Bronchial epithelial cell (primary cell): ENCODE results near the gene TESK2. TPM values are rescaled to one million over a fixed set of nuclear protein-coding genes. Genes with fewer than 3 reads are reported as not detected.
"Not testable (repeated sequence)": the region's sequence is repeated elsewhere in the genome, so short reads cannot be mapped to it uniquely, and the experiment has no call there.

Experiments used
- DNase-seq: peaks from one replicate; pipeline ENCODE4 v3.0.0-alpha.2; 2010; ENCODE audit warnings: low read depth
- FAIRE-seq: peaks from 2 replicates; lab custom pipeline; 2011; peaks lifted over from hg19 to GRCh38; lab: Jason Lieb, UNC
- H3K27me3 ChIP-seq: 2 replicates; pipeline ENCODE4 v1.5.1; 2011; ENCODE audit warnings: low read length; ENCODE audit not compliant: control insufficient read depth, insufficient read depth
- H3K36me3 ChIP-seq: 2 replicates; pipeline ENCODE4 v1.5.1; 2011; ENCODE audit warnings: low read length; ENCODE audit not compliant: control insufficient read depth, insufficient read depth
- H3K4me3 ChIP-seq: 2 replicates; pipeline ENCODE4 v1.5.1; 2011; ENCODE audit warnings: mild to moderate bottlenecking, low read depth, low read length, control low read depth
- total RNA-seq: library from RNA; depleted of rRNA; stranded (reverse); fragments of >200 nt; gene quantifications from 2 replicates; pipeline ENCODE4 v1.2.1, GENCODE V29; 2014
- TF ChIP-seq, protein P1 (sequence below): IDR thresholded peaks from 2 replicates; pipeline ENCODE4 v1.5.1; 2011; ENCODE audit warnings: mild to moderate bottlenecking, moderate library complexity, low read length, control low read depth, inconsistent platforms; ENCODE audit not compliant: insufficient read depth, severe bottlenecking

The TESK2 gene
- total RNA-seq, 1 donor from 2014 or later, result 1.6 TPM

DNA sequence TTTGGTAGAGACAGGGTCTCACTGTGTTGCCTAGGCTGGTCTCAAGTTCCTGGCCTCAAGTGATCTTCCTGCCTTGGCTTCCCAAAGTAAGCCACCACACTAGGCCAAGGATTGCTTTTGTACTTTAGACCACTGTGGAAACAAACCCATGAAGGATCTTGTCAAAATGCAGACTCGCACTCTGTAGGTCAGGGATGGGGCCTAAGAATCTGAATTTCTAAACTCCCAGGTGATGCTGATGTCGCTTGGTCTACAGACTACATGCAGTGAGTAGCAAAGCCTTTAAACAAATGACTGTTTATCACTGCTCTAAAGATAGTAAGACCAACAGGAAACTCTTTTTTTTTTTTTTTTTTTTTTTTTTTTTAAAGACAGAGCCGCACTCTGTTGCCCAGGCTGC lies 96.6 kb downstream of the TESK2 start:
- Histone ChIP-seq H3K4me3 (no peak overlapping the region), H3K27me3 (no peaks in the 10 kb centered on the region), H3K36me3 (no peaks in the 10 kb centered on the region)
- TF ChIP-seq, protein P1, sequence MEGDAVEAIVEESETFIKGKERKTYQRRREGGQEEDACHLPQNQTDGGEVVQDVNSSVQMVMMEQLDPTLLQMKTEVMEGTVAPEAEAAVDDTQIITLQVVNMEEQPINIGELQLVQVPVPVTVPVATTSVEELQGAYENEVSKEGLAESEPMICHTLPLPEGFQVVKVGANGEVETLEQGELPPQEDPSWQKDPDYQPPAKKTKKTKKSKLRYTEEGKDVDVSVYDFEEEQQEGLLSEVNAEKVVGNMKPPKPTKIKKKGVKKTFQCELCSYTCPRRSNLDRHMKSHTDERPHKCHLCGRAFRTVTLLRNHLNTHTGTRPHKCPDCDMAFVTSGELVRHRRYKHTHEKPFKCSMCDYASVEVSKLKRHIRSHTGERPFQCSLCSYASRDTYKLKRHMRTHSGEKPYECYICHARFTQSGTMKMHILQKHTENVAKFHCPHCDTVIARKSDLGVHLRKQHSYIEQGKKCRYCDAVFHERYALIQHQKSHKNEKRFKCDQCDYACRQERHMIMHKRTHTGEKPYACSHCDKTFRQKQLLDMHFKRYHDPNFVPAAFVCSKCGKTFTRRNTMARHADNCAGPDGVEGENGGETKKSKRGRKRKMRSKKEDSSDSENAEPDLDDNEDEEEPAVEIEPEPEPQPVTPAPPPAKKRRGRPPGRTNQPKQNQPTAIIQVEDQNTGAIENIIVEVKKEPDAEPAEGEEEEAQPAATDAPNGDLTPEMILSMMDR, result no peak
- no peak for DNase-seq
- no peak for FAIRE-seq

DNA sequence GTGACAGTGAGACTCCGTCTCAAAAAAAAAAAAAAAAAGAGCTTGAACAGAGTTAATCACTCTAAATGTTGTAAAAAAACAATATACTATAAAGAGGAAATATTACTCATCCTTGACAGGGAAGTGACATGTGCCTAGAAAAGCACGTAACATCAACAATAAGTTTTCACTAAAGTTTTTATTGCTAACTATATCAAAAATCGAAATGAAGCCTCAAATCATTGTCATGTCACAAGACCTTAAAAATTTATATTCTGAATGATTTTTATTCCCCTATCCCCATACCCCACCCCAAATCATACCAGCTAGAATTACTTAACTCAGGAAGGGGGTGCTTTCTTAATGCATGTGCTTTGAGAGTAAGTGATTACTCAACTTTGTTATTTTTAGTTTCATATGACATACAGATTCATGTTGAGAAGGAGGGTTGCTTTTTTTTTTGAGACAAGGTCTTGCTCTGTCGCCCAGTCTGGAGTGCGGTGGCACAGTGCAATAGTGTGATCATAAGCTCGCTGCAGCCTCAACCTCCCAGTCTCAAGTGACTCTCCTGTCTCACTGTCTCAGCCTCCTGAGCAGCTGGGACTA lies 97.2 kb downstream of the TESK2 start:
- TF ChIP-seq, protein P1, result no peak
- DNase-seq, result peak; percentile 63
- FAIRE-seq, result no peak
- no peak overlapping the region for H3K4me3 ChIP-seq
- no peaks in the 10 kb centered on the region for H3K27me3 ChIP-seq
- H3K36me3 ChIP-seq, result no peaks in the 10 kb centered on the region

DNA sequence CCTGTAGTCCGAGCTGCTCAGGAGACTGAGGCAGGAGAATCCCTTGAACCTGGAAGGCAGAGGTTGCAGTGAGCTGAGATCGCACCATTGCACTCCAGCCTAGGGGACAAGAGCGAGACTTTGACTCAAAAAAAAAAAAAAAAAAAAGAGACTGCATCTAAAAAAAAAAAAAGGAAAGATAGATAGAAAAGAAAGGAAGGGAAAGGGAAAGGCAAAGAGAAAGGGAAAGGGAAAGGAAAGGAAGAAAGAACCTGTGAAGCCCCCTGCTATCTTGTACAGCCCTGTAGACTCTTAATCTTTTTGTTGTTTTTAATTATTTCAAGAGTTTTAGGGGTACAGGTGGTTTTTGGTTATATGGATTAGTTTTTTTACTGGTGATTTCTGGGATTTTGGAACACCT lies 104.7 kb downstream of the TESK2 start:
- TF ChIP-seq, protein P1, result no peak
- DNase-seq (no peak), FAIRE-seq (no peak)
- no peaks in the 10 kb centered on the region for H3K27me3 ChIP-seq
- H3K36me3 ChIP-seq, result no peaks in the 10 kb centered on the region
- H3K4me3 ChIP-seq, result no peak overlapping the region

DNA sequence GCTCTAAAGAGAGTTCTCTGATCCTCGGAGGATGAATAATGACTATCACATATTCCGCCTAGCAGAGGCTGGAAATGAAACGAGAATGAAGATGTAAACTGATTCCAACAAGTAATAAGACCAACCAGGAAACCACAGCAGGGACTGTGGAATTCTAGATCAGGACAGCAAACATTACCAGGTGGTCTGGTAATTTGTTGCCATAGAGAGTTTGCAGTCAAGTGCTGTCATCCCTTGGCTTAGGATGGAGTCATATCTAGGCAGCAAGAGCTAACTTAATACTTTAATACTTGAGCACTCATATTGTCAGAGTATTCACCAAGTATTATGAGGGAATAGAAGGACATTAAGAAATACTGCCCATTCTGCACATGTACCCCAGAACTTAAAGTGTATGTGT lies 105.7 kb downstream of the TESK2 start:
- no peak for DNase-seq
- Histone ChIP-seq H3K4me3 (no peak overlapping the region), H3K36me3 (no peaks in the 10 kb centered on the region), H3K27me3 (no peaks in the 10 kb centered on the region)
- TF ChIP-seq, protein P1, result no peak
- no peak for FAIRE-seq

DNA sequence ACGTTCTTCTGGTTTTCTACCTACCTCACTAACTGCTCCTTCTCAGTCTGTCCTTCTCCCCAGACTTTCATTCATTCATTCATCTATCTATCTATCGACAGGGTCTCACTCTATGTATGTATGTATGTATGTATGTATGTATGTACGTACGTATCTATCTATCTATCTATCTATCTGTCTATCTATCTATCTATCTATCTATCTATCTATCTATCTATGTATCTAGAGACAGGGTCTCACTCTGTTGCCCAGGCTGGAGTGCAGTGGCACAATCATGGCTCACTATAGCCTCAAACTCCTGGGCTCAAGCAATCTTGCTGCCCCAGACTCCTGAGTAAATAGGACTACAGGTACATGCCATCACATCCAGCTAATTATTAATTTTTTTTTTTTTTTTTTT lies 106.8 kb downstream of the TESK2 start:
- DNase-seq, H3K4me3 ChIP-seq, FAIRE-seq: not testable (repeated sequence)

DNA sequence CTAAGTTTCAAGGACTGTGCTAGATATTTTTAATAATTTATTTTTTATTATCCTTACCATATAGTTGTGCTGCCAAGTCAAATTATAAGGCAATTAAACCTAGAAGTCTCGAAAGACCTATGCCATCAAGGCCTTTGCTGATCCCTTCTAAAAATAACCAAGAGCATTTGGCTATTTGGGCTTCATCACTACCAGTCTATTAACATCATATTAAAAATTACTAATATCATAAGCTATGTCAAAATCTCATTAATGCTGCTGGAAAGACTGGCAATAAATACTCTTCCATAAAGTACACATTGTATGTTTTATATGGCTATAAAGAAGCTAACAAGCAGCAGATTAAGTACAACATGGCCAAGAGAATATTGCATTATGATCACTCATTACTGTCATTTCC lies 107.8 kb downstream of the TESK2 start:
- no peak for FAIRE-seq
- TF ChIP-seq, protein P1, result no peak
- Histone ChIP-seq H3K4me3 (no peak overlapping the region), H3K36me3 (no peaks in the 10 kb centered on the region), H3K27me3 (no peaks in the 10 kb centered on the region)
- DNase-seq, result no peak

More for the DNA sequence above, 106.8 kb downstream of the TESK2 start:
- not testable (repeated sequence) for H3K36me3 ChIP-seq, H3K27me3 ChIP-seq
